DOHH2 (cell line): ENCODE data around the gene TAF6.

Experiments used
- EZH2phosphoT487 ChIP-seq: fragments of 200-600 bp; sonication (generic); IDR thresholded peaks from 2 replicates; pipeline ENCODE4 v1.6.1; 2017; ENCODE audit warnings: borderline replicate concordance, mild to moderate bottlenecking, antibody characterized with exemption, low read length, moderate library complexity, mixed read lengths
- TF ChIP-seq, protein P1 (sequence below): fragments of 200-600 bp; sonication (generic); IDR thresholded peaks from one replicate; pipeline ENCODE4 v1.5.1; 2014; ENCODE audit warnings: antibody characterized with exemption, mild to moderate bottlenecking, low read depth, low read length; ENCODE audit not compliant: poor library complexity, severe bottlenecking

DNA sequence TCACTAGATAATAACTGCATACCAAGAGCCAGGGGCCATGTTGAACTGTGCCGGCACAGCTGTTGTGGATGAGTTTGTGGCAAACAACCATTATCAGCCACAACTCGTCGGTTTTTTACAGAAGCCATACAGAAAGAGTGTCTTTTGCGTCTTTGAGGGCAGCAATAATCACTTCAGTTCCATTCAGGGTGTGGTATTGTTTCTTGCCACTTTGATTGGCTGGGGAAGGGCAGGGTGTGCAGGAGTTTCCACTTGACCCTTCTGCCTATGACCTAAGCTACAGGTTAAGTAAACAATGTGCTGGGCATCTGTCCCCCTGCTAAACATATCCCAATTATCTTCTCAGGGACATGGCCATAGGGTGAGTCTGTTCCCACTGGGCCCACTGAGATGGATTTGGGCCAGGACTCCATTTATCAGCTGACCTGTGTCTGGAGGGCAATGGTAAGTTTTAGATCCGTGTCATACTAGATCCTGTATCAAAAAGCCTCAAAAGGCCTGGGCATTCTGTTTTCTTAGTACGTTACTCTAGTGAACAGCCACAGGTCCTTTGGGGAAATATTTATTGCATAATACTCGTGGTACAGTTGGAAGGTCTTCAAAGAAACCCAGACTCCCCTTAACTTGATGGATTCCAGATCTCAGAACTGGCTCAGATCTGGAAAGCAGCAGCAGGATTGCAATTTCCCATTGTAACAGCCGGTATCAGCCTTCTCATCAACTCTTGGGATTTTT is 53.5 kb downstream of the TAF6 start:
- TF ChIP-seq, protein P1, sequence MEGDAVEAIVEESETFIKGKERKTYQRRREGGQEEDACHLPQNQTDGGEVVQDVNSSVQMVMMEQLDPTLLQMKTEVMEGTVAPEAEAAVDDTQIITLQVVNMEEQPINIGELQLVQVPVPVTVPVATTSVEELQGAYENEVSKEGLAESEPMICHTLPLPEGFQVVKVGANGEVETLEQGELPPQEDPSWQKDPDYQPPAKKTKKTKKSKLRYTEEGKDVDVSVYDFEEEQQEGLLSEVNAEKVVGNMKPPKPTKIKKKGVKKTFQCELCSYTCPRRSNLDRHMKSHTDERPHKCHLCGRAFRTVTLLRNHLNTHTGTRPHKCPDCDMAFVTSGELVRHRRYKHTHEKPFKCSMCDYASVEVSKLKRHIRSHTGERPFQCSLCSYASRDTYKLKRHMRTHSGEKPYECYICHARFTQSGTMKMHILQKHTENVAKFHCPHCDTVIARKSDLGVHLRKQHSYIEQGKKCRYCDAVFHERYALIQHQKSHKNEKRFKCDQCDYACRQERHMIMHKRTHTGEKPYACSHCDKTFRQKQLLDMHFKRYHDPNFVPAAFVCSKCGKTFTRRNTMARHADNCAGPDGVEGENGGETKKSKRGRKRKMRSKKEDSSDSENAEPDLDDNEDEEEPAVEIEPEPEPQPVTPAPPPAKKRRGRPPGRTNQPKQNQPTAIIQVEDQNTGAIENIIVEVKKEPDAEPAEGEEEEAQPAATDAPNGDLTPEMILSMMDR, result no peak
- TF ChIP-seq EZH2phosphoT487, result no peak
